HEK293T (cell line): ENCODE data around the gene LARP4B.

Experiments used
- CTCF ChIA-PET: fragments of 350-600 bp; formaldehyde crosslinking; extraction: SDS; loops from one replicate; lab custom pipeline; 2021; ENCODE audit warnings: antibody characterized with exemption, inconsistent platforms; lab: Yijun Ruan, JAX
- POLR2A ChIA-PET: fragments of 350-600 bp; formaldehyde crosslinking; extraction: SDS; loops from one replicate; lab custom pipeline; 2020; ENCODE audit warnings: antibody characterized with exemption, inconsistent platforms; lab: Yijun Ruan, JAX
- DNase-seq: peaks from one replicate; pipeline ENCODE4 v3.0.0; 2012; ENCODE audit warnings: mixed read lengths; ENCODE audit errors: extremely low spot score
- ARNT ChIP-seq: fragments of 450-650 bp; IDR thresholded peaks from 2 replicates; pipeline ENCODE4 v1.6.1; 2017; ENCODE audit warnings: mild to moderate bottlenecking
- BHLHE40 ChIP-seq: fragments of 450-650 bp; IDR thresholded peaks from 2 replicates; pipeline ENCODE4 v1.6.1; 2016; ENCODE audit warnings: mild to moderate bottlenecking, moderate library complexity, borderline replicate concordance
- CTBP1 ChIP-seq: fragments of 450-650 bp; IDR thresholded peaks from 2 replicates; pipeline ENCODE4 v1.6.1; 2016; ENCODE audit warnings: borderline replicate concordance
- ELF4 ChIP-seq: fragments of 450-650 bp; IDR thresholded peaks from 2 replicates; pipeline ENCODE4 v1.6.1; 2017; ENCODE audit warnings: antibody characterized with exemption
- FOXA1 ChIP-seq: fragments of 450-650 bp; IDR thresholded peaks from 2 replicates; pipeline ENCODE4 v1.6.1; 2016; ENCODE audit warnings: mild to moderate bottlenecking
- FOXK2 ChIP-seq: fragments of 450-650 bp; IDR thresholded peaks from 2 replicates; pipeline ENCODE4 v1.6.1; 2016; ENCODE audit warnings: mild to moderate bottlenecking
- FOXM1 ChIP-seq: fragments of 450-650 bp; IDR thresholded peaks from 2 replicates; pipeline ENCODE4 v1.6.1; 2017; ENCODE audit warnings: mild to moderate bottlenecking, borderline replicate concordance
- HDGF ChIP-seq: fragments of 450-650 bp; IDR thresholded peaks from 2 replicates; pipeline ENCODE4 v1.6.1; 2017; ENCODE audit warnings: antibody characterized with exemption, borderline replicate concordance
- L3MBTL2 ChIP-seq: fragments of 450-650 bp; conservative IDR thresholded peaks from 2 replicates; pipeline ENCODE4 v1.6.1; 2016; ENCODE audit warnings: mild to moderate bottlenecking
- LEF1 ChIP-seq: fragments of 450-650 bp; IDR thresholded peaks from 2 replicates; pipeline ENCODE4 v1.6.1; 2017; ENCODE audit warnings: mild to moderate bottlenecking, borderline replicate concordance
- NFRKB ChIP-seq: fragments of 450-650 bp; IDR thresholded peaks from 2 replicates; pipeline ENCODE4 v1.6.1; 2016; ENCODE audit warnings: mild to moderate bottlenecking, moderate library complexity
- SP1 ChIP-seq: fragments of 450-650 bp; IDR thresholded peaks from 2 replicates; pipeline ENCODE4 v1.6.1; 2017
- SUZ12 ChIP-seq: fragments of 450-650 bp; IDR thresholded peaks from 2 replicates; pipeline ENCODE4 v1.6.1; 2016; ENCODE audit warnings: mild to moderate bottlenecking
- TARDBP ChIP-seq: fragments of 450-650 bp; IDR thresholded peaks from 2 replicates; pipeline ENCODE4 v1.6.1; 2016
- ZNF384 ChIP-seq: fragments of 450-650 bp; IDR thresholded peaks from 2 replicates; pipeline ENCODE4 v1.6.1; 2016
- TF ChIP-seq, protein P1 (sequence below): fragments of 450-650 bp; IDR thresholded peaks from 2 replicates; pipeline ENCODE4 v1.6.1; 2016

The LARP4B gene

DNA sequence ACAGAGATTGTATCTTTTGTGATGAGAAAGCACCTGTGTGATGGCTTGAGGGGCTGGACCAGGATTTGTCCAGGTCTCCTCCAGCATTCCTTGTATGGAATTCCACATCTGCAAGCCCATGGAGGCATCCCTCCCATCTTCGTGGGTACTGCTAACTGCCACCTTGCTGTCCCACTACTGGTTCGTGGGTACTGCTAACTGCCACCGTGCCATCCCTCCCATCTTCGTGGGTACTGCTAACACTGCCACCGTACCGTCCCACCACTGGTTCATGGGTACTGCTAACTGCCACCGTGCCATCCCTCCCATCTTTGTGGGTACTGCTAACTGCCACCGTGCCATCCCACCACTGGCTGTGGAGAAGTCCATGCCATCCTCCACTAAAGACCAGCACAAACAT is 111.7 kb downstream of the LARP4B start:
- TF ChIP-seq BHLHE40 (no peak), ARNT (no peak), FOXM1 (no peak), ZNF384 (no peak), L3MBTL2 (no peak), FOXA1 (no peak)
- no peak for DNase-seq
- ChIA-PET POLR2A (interaction anchor here (0.6 kb wide), 1 partner anchor 250 kb away, joined by 4 read pairs; no protein-coding TSS in a partner anchor), CTCF (no interaction called here)

- ChIA-PET CTCF (no interaction called here), POLR2A (no interaction called here)
- TF ChIP-seq BHLHE40 (no peak), NFRKB (no peak), ARNT (no peak), FOXA1 (no peak), SP1 (no peak), SUZ12 (no peak), ZNF384 (no peak), LEF1 (no peak), FOXM1 (no peak)
- no peak for DNase-seq
Observed at GRCh38 chr10:819326-819725, 112.2 kb downstream of the LARP4B start.

DNA sequence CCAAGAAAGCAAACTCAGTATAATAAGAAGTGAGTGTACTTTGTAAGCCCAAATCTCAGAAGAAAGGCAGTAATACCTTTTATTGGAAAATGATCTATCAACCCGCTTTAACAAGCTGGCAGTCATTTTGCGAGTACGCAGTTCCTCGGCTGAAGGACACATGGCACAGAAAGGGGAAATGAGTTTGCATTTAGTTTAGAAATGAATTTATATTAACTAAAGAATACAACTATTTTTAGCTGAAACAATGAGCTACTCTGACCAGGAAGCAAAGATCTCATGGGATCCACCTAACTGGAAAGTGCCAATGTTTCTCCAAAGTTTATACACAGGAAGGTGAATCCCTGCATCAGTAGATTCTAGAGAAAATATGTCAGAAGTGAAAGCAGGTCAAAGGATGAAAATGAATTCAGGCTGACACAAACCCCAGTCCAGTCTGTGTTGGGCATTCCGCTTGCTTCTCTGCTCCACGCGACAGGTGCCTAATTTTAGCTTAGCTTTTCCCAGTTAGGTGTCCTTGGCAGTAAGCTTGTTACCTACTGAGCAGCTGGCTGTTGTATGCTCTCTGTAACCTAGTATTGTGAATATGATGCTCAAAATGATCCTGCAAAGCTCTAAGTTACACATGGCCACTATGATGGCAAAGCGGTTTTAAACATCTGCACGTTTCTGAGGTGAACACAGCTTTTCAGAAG is 112.8 kb downstream of the LARP4B start:
- no peak for DNase-seq
- CTCF ChIA-PET = no interaction called here
- POLR2A ChIA-PET = no interaction called here
- TF ChIP-seq ARNT (no peak), FOXA1 (no peak), BHLHE40 (no peak), SP1 (no peak), SUZ12 (no peak), ZNF384 (no peak), FOXK2 (no peak), ELF4 (no peak), TARDBP (no peak)
- TF ChIP-seq, protein P1, sequence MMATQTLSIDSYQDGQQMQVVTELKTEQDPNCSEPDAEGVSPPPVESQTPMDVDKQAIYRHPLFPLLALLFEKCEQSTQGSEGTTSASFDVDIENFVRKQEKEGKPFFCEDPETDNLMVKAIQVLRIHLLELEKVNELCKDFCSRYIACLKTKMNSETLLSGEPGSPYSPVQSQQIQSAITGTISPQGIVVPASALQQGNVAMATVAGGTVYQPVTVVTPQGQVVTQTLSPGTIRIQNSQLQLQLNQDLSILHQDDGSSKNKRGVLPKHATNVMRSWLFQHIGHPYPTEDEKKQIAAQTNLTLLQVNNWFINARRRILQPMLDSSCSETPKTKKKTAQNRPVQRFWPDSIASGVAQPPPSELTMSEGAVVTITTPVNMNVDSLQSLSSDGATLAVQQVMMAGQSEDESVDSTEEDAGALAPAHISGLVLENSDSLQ = no peak

- TF ChIP-seq FOXA1 (no peak), FOXK2 (no peak), NFRKB (no peak), L3MBTL2 (no peak), ZNF384 (no peak), ELF4 (no peak), CTBP1 (no peak), SP1 (no peak), TARDBP (no peak), LEF1 (no peak), FOXM1 (no peak), SUZ12 (no peak), HDGF (no peak), BHLHE40 (no peak), ARNT (no peak)
- TF ChIP-seq, protein P1 = no peak
- DNase-seq = no peak
- POLR2A ChIA-PET = no interaction called here
- CTCF ChIA-PET = no interaction called here
Observed at GRCh38 chr10:818010-818409, 113.5 kb downstream of the LARP4B start.

DNA sequence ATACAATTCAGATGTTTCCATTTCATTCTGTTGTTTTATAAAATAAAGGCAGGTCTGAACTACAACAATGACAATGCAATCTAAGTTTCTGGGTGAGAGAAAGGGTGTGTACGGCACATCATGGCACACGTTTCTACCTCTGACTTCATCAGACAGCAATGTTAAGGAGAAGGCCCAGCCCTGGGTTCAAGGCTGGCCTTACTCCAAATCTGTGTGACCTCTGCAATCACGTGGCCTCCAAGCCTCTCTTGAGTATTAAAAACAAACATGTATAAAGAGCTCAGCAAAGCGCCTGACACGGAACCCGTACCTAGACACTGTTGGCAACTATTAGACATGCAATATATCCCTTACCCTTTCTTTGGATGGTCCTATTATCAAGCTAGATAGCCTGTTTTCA is 114.1 kb downstream of the LARP4B start:
- ChIA-PET CTCF (no interaction called here), POLR2A (no interaction called here)
- DNase-seq = no peak
- no peak for TF ChIP-seq LEF1
- no peak for TF ChIP-seq CTBP1
- TF ChIP-seq TARDBP = no peak
- no peak for TF ChIP-seq HDGF
- no peak for TF ChIP-seq NFRKB
- TF ChIP-seq SUZ12 = no peak
- TF ChIP-seq FOXM1 = no peak
- no peak for TF ChIP-seq ARNT
- TF ChIP-seq FOXA1 = no peak
- no peak for TF ChIP-seq L3MBTL2
- TF ChIP-seq BHLHE40 = no peak
- no peak for TF ChIP-seq SP1
- TF ChIP-seq, protein P1 = no peak
- no peak for TF ChIP-seq ZNF384
- TF ChIP-seq FOXK2 = no peak
- no peak for TF ChIP-seq ELF4

GRCh38 chr10:816958-817357 is 114.5 kb downstream of the LARP4B start:
- TF ChIP-seq ARNT (no peak), FOXM1 (no peak), TARDBP (no peak), ZNF384 (no peak), CTBP1 (no peak), LEF1 (no peak), BHLHE40 (no peak)
- TF ChIP-seq, protein P1 = no peak
- CTCF ChIA-PET = no interaction called here
- POLR2A ChIA-PET = no interaction called here
- no peak for DNase-seq
